ENCODE data around the gene GATD1. TPM values are rescaled to one million over a fixed set of nuclear protein-coding genes. Genes with fewer than 3 reads are reported as not detected.

Gene GATD1
- total and polyA plus RNA-seq, 3 donors from 2014 or later, result 64.3 to 84.2 (median 80.9) TPM

GRCh38 chr11:804599-804964 is 27.3 kb upstream of the GATD1 start:
- H3K9me3 ChIP-seq, result no peaks in the 10 kb centered on the region
- DNase-seq, result no peak
- peak overlapping the region; percentile 48 to 67 for H3K4me3 ChIP-seq
- intact Hi-C loops (cut with DNase I; ENCODE audit: low total_unique reads), result no loop called here
- whole genome bisulfite sequencing, 2 donors, result 4% methylated on average over 14 of the region's 18 CpGs; no CpG with 5 or more reads in 1 of the 2 donors
- no peaks in the 10 kb centered on the region for H3K36me3 ChIP-seq (ENCODE audit: low read depth, missing control alignments)
- H3K27ac ChIP-seq, result peak overlapping the region; percentile 60 to 81
- H3K27me3 ChIP-seq, result no peaks in the 10 kb centered on the region
- no peak for TF ChIP-seq CTCF (IDR thresholded peaks at IDR 0.05)
- H3K4me1 ChIP-seq, result peaks cover 21% of the 10 kb centered on the region

DNA sequence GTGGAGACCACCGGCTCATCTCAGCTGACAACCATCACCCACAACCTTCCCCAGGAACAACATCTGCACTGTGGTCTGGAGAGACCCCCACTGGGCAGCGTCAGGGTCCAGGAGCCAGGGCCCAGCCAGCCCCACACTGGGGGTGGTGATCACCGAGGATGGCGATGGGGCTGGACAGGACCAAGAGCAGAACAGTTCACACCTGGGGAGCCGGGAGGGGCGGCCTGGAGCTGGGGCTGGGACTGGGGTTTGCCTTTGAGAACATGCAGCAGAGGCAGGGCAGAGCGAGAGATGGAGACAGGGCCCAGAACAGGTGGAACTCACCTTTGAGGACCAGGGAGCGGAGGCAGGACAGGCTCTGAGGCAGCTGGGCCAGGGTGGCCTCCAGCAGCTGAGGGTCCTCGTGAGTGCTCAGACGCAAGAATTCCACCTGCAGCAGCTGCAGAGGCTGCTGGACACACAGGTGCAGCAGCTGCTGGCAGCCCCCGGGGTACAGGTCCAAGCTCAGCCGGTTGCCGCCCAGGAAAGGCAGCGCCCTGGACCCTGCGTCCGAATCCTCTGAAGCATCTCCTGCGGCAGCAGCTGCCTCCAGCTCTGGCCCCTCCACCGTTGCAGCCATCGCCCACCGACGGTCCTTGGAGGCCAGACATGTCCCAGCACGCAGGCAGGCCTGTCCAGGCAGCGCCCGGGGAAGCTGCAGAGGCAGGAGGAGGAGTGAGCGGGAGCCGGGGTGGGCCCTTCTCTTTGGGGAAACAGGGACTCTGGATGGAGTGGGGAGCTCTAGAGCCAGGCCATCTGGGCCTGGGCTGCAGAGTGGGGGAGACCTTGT is 26.7 kb upstream of the GATD1 start:
- H3K27me3 ChIP-seq, result no peaks in the 10 kb centered on the region
- DNase-seq, result no peak
- no peaks in the 10 kb centered on the region for H3K36me3 ChIP-seq (ENCODE audit: low read depth, missing control alignments)
- TF ChIP-seq POLR2A (IDR thresholded peaks at IDR 0.05) (no peak), CTCF (IDR thresholded peaks at IDR 0.05) (no peak)
- peak overlapping the region in 1 of 2 donors; percentile 67 for H3K4me3 ChIP-seq
- intact Hi-C loops (cut with DNase I; ENCODE audit: low total_unique reads), result no loop called here
- peaks cover 21% of the 10 kb centered on the region for H3K4me1 ChIP-seq
- H3K27ac ChIP-seq, result no peak overlapping the region
- WGBS, 2 donors, result 58 to 88% methylated on average over 6 to 25 of the region's 26 CpGs
- no peaks in the 10 kb centered on the region for H3K9me3 ChIP-seq

- no peak overlapping the region for H3K4me3 ChIP-seq
- no peaks in the 10 kb centered on the region for H3K9me3 ChIP-seq
- H3K27me3 ChIP-seq, result no peaks in the 10 kb centered on the region
- H3K36me3 ChIP-seq (ENCODE audit: low read depth, missing control alignments), result no peaks in the 10 kb centered on the region
- intact Hi-C loops (cut with DNase I; ENCODE audit: low total_unique reads), result no loop called here
- peaks cover 19% of the 10 kb centered on the region for H3K4me1 ChIP-seq
- no peak overlapping the region for H3K27ac ChIP-seq
- 87 to 90% methylated on average over 7 to 8 of the region's 8 CpGs for WGBS, 2 donors
- DNase-seq, result no peak
- TF ChIP-seq CTCF (IDR thresholded peaks at IDR 0.05), result no peak
- TF ChIP-seq POLR2A (IDR thresholded peaks at IDR 0.05), result no peak
Measured at GRCh38 chr11:803467-803742, 26.1 kb upstream of the GATD1 start.

- no peak for TF ChIP-seq CTCF (IDR thresholded peaks at IDR 0.05)
- no peak for TF ChIP-seq POLR2A (IDR thresholded peaks at IDR 0.05)
- no peak overlapping the region for H3K4me3 ChIP-seq
- no peaks in the 10 kb centered on the region for H3K27me3 ChIP-seq
- H3K36me3 ChIP-seq (ENCODE audit: low read depth, missing control alignments), result no peaks in the 10 kb centered on the region
- H3K4me1 ChIP-seq, result peaks cover 19% of the 10 kb centered on the region
- intact Hi-C loops (cut with DNase I; ENCODE audit: low total_unique reads), result no loop called here
- 92 to 93% methylated on average over 18 to 28 of the region's 28 CpGs for WGBS, 2 donors
- H3K27ac ChIP-seq, result no peak overlapping the region
- H3K9me3 ChIP-seq, result no peaks in the 10 kb centered on the region
- no peak for DNase-seq
Measured at GRCh38 chr11:802693-803466, 25.6 kb upstream of the GATD1 start.

All from testis (tissue), 3 donors.